HG03108 (cell line): ENCODE measurements around the gene TLE4.
A peak's percentile ranks its signal among the peaks of the same experiment; 100 is the strongest.
"Not testable (repeated sequence)": the region's sequence is repeated elsewhere in the genome, so short reads cannot be mapped to it uniquely, and the experiment has no call there.

Experiments used
- ATAC-seq: cut with Tn5 transposase; IDR thresholded peaks from one replicate; pipeline ENCODE4 v1.9.1; 2021; ENCODE audit warnings: moderate library complexity; ENCODE audit not compliant: unreplicated experiment

The TLE4 gene

DNA sequence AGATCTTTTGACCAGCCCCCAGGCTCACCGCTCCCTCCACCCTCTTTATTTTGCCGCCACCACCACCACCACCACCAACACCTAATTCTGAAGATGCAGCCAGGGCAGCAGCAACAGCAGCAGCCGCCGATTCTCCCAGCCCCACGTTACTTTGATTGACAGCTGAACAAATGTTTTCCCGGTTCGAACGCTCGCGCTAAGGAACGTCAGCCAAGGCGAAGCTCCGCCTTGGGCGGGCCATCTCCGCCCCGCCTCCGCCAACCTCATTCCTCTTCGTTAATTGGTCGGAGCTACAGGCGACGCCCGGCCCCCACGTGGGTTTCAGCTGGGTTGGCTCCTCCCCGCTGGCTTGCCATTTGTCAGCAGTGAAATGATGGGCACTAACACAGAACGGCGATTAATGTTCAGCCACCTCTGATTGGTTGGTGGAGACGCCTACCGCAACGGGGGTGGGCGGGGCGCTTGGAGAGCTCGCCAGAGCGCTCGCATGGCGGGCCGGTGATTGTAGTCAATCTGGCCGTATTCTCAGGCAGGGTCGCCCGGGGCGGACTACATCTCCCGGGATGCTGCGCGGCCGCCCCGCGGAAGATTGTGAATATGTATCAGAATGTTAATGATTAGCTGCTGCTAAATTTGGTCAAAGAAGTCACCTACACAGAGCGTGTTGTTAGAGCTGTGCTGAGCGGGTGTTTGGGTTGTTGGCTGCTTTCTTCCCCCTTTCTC, at the start of gene TLE4:
TLE4 (plus strand) TSS at position 657 of the 723 bp plus-strand sequence. CDS start 826 bp downstream, outside the sequence.
- peak; percentile 89 for ATAC-seq

DNA sequence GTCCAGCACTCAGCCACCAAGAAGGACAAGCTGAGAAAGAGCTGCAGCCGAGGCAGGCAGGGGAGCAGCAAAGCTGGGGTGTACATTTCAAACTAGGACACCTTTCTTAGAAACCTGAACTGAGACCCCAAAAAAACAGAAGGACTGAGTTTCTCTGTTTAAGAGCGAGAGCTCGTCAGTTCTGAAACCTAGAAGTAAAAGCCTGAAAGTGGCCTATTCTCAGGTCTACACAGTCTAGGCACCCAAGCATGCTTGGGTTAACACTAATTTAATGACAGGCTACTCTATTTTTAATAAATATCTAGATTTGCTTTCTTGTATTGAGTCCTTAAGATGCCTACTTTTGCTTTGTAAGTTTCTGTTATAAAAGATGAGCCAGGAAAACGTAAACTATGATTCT, 49.0 kb upstream of the TLE4 start:
- ATAC-seq: no peak

DNA sequence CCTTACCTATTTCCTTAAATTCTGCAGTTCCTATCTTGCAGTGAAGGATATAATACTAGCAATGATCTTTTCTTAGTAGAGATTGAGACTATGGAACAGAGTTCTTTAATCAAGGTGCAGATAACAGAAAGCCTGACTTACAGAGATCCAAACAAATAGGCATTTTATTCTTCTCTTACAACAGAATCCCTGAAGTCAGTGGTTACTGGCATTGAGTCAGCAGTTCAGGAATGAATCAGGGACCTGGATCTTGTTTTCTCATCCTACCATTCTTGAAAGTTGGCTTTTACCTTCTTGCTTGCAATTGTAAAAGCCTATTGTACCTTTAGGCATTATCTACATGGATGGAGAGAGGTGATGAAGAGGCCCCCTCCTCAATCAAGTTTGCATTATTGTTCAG, 47.5 kb upstream of the TLE4 start:
- no peak for ATAC-seq

DNA sequence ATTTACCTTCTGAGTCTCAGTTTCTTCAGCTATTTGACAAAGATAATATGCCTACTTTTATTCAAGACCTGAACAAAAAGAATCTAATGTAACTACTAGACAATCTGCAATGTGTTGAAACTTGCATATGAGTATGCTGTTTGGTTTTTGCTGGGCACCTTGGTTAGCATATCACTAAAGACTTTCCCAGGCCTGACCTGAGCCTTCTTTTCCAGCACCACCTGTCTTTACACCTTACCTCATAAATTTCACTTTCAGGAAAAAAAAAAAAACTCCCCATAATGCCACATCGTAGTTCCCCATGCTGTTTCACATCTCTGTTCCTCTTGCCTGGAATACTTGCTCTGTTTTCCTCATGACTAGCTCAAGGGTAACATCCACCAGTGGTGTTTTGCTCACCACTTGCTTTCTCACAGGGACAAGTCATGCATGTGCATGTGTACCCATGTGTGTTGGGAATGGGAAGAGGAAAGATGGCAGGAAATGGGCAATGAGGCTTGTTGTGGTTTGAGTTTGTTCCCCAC, 45.6 kb upstream of the TLE4 start:
- no peak for ATAC-seq

DNA sequence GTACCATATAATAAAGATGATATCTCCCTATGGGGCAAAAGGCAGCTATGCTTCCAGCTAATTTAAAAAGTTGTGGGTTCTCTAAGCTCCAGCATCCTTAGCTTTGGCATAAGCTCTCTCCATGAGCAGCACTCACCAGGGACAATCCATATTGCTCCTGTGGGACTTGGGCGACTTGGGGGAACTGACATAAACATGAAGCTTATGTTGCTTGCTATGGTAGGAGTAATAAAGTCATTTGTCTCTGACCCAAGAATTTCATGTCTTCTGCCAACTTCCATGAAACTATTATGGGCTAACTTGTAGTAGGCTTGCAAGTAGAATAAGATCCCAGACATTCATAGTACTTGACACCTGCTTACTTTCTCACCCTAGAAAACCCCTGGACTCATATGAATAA, 36.2 kb upstream of the TLE4 start:
- no peak for ATAC-seq

DNA sequence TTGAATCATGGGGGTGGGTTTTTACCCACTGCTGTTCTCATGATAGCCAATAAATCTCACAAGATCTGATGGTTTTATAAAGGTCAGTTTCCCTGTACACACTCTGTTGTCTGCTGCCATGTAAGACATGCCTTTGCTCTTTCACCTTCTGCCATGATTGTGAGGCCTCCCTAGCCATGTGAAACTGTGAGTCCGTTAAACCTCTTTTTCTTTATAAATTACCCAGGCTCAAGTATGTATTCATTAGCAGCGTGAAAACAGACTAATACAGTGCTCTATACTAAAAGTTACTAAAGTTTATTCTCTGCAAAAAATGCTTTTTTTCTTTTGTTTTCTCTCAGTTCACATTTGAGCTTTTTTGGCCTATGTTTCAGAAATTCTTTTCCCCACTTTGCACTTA, 33.9 kb upstream of the TLE4 start:
- no peak for ATAC-seq

DNA sequence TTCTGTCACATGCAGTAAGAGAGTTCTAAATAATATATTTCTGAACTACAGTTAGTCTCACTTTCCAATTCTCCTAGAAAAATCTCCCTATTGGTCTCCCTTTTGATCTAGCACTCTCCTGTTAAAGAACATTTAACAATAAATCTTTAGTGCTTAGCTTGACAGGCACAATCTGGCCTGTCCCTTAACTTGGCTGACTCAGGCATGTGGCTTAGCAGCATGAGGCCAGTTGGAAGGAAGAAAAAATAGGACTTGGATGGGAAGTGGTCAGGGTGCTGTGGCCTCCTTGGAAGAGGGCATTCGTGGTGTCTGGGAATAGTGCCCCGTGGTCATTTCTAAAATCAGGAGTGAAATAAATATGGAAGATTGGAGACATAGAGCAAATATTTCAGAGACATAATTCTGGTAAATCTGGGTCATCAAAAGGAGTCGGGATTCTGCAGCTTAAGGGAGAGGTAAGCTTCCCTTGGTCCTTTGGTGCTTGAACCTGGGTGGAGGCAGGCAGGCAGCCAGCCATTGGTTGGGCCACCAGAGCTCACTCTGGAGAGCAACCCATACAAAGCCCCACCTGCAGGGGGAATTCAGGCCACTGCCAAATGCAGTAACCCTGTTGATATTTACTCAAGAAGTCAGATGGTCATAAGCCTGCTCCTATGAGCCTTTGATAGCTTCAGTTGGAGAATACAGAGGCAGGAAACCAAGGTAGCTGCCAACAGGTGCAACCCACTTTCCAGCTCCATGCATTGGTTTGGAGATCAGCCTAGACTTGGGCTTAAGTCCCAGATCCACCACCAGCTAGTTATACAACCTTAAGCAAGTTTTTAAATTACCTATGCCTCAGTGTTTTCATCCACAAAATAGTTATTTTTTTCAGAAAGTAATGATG, 28.8 kb upstream of the TLE4 start:
- ATAC-seq: no peak

DNA sequence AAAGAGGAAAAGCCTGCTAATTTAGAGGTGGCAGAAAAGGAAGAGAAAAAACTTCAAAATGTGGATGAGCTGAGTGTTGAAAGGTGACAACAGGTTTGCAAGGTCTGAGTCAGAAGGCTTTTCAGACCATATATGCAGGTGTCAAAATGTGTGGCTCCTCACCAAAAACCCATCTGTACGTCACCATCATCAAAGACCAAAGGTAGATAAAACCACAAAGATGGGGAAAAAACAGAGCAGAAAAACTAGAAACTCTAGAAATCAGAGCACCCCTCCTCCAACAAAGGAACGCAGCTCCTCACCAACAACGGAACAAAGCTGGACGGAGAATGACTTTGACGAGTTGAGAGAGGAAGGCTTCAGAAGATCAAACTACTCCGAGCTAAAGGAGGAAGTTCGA, 27.4 kb upstream of the TLE4 start:
- not testable (repeated sequence) for ATAC-seq

DNA sequence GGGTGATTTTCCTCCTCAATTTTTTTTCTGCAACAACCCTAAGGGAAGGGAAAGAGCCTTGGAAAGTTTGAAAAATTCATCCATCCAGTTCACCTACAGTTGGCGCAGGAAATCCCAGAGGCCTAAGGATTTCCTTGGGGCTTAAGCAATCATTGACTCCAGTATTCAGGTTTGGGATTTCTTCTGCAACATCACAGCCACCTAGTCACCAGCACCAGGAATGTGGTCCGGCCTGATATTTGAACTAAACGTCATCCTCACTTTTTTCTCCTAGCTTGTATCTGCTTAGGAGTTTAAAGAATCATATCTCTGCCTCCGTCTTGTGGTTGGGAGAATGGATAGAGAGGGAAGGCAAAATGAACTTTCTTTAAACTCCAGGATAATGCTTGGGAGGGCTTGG, 20.2 kb upstream of the TLE4 start:
- ATAC-seq: no peak

DNA sequence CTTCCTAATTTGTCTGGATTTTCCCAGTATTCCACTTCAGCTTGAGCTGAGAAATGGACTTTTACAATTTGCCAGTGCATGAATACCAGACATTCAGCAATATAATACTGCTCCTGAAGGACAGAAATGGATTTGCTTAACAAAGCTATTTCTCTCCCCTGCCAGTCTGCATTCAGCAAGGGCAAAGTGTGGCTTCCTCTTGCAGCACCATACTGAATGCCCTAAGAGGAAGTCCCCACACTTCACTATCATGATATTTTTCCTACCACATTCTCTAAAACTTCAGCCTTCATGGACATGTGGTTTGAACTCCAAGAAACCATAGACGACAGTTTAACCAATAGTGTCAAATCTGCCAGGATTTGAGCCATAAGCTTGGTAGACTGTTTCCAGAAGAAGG, 19.8 kb upstream of the TLE4 start:
- ATAC-seq: no peak

DNA sequence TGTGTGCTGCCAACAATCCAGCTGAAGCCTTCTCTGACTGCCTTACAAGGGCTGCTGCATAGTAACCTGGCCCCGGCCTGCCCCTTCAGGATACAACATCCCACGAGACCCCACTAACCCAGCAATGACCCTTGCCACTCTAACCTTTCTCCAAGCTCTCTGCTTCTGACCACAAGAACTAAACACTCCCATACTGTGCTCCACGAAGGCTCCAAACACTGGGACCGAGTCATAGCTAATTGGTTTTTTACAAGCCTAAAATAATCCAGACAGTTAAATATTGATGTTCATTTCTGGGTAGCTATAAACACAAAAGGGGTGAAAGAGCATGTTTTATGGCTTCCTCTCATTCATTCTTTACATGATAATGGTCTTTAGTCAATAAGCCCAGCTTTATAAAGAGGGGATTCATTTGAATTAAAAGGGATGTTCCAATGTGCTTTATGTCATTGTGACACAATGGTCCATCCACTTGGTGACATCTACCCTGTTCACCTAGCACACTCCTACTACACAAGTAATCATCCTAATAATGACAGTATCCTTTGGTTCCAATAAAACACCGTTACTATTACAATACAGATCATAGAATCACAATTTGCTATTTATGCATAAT, 16.2 kb upstream of the TLE4 start:
- ATAC-seq: no peak

DNA sequence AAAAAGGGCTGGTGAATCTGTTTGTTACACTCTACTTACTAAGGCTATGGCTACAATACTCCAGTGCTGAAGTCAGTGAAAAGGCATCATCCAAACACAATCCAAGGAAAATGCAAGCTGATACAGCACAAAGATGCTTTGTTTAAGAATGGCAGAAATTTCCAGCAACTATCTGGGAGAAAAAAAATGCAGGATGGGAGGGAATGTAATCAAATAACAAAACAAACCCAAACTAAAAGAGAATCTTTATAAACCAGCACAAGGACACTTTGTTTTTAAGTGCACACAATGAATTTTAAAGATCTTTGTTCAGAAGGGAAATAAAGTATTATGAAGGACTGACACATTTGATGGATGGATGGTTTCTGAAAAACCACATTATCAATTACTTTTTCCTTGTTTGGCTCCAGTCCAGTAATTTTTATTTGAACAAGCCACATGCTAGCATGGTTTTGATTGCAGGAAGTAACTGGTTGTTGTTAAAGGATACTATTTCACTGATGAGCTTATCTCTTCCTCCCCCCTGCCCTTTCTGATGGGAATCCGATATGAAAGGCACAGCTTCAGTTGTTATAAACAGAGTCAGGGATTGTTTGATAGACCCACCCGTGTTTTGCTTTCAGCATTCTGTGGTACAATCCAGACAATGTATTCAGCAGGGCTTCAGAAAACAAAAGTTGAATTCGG, 12.1 kb upstream of the TLE4 start:
- ATAC-seq: no peak

DNA sequence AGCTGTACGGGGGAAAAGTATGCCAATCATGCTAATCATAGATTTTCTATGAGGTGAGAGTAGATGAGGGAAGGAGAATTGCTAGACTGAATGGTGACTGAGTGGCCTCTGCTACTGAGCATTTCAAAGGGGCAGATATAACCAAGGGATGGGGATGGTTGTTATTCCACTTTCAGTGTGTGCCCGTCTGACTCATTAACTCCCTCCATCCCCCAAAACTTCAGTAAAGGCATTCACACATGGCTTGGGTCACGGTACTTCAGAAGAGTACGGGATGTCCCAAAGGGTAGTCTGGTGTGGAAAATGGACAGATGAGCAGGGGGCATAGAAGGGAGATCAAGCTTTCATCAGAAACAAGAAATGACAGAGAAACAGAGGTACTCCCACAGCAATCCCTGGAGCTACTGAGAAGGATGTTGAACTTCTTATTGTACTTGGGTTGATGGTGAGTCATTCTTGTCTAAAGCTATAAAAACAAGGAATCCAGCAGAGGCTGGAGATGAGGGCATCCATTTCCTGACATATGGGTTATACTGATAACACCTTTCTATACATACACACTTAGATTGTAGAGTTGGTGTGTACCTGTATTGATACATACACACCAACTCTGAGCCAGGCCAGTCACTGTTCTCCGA, 8.9 kb upstream of the TLE4 start:
- ATAC-seq: no peak

DNA sequence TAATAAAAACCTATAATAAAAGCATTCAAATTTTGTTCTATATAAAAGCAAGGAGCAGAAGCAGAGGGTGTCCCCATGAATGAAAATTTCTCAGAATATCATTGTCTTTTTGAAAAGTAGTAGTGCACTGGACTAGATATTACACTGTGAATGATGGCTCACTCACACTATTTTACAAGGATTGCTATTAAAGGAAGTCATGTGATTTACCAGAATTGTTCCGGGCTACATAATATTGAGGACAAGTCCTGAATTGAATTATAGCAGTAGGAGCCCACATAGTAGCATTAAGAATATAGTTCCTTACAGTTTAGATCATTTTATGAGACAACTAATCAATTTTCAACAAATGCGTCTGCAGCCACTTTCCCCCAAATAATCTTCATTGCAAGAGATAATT, 7.7 kb upstream of the TLE4 start:
- no peak for ATAC-seq

DNA sequence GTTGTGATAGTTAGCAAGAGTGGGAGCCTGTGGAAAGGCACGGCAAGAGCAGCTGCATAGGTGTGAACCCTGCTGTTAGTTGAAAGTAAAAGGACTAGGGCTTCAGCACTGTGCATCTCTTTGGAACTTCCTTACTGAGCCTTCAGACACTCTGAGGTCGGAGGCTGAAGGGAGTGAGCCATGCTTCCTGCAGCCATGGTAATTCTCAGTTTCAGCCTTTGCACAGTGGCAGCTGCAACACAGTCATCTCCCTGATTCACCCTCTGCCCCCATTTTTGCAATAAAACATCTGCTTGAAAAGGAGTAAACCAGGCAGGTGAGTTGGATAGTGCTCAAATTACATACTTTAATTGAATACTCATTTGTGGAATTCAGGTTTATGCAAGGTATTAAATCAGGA, 6.5 kb upstream of the TLE4 start:
- peak; percentile 86 for ATAC-seq

DNA sequence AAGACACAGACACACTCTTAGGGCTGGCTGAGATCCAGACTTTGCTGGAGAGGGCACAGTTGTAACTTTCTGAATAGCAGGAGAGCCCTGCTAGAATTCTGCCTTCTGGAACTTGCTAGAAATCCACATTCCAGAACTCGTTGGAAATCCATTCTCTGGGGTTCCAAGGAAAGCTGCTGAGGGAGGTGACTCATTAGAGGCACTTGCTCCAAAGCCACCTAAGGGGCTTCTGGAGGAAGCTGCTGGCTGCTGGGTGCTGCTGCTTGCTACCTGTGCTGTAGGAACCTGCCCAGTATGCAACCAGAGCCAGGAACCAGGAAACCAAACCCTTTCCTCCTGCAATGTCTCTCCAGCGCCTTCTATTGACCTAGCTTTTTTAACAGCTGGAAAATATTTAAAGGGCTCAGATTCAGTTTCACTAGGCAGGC, 4.1 kb upstream of the TLE4 start:
- no peak for ATAC-seq

DNA sequence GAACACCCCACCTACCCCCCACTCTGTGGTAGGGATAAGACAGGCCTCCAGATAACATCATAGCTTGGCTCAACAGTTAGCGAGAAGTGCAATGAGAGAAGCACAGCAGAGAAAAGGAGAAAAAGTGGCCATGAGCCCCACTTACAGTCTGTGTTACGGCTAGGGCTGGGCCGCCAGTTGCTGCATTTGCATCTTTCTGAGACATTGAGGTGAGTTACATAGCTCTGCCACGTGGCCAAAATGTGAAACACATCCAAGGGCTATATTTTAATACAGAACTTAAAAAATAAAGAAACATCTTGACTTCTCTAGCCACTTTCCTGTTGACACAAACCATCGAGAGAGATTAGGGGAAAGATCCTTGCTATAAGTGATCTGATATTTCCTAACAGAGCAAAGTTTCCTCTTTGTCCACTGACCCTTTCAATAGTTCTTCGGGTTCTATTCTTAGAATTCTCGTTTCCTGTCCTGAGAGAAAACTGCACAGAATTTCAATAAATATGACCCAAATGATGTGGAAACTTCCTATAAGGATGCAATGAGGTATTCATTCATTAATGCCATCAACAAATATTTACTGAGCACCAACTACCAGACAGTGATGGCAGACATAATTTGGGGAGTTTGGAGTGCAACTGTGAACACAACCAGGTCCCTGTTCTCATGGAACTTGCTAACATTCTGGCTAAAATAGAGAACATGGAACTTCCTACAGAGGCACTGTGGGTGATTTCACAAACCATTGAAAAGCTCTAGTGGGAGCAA, 3.2 kb upstream of the TLE4 start:
- no peak for ATAC-seq

DNA sequence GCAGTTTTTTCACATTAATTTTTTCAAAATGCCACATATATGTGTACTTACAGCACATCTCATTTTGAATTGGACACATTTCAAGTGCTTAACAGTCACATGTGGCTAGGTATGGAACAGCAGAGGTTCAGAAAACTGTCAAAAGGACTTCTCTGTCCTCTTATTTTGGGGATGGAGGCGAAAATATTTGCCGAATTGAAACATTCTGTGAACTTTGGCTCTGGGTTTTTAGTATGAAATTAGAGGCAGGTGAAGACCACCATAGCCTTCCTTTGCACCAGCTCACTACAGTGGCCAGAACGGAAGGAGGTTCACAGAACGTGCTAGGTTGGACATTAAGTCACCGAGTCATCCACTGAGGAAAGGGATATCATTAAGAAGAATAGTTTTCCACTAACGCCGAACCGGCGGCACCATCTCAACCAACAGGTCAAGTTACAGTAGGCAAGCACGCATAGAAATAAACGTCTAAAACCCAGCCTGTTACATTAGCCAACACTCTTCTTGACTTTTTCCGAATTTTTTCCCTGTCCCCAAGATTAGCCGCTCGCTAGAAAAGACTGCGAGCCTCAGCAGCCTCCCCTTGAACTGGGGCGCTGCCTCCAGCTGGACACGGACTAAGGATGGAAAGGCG, 1.8 kb upstream of the TLE4 start:
- no peak for ATAC-seq
